H1 (cell line): ENCODE measurements around the gene PDZRN4. TPM values are rescaled to one million over a fixed set of nuclear protein-coding genes. Genes with fewer than 3 reads are reported as not detected.

Experiments used
- CTCF ChIA-PET: fragments of 300-600 bp; sonication (Branson Sonifier 250); formaldehyde crosslinking; loops from one replicate; lab custom pipeline; 2021; ENCODE audit not compliant: partially characterized antibody; lab: Charles Lee
- POLR2A ChIA-PET: fragments of 300-600 bp; sonication (Branson Sonifier 250); formaldehyde crosslinking; loops from one replicate; lab custom pipeline; 2021; ENCODE audit warnings: inconsistent platforms; ENCODE audit not compliant: partially characterized antibody; lab: Charles Lee
- DNase-seq, 2 experiments: peaks; one replicate each; pipeline versions ENCODE4 v3.0.0 to v3.0.0-alpha.2; 2010 to 2022; ENCODE audit warnings: low spot score in 2 of 2, low read depth in 1 of 2, mixed read lengths in 1 of 2
- FAIRE-seq: peaks from 2 replicates; lab custom pipeline; 2011; peaks lifted over from hg19 to GRCh38; lab: Jason Lieb, UNC
- H2AFZ ChIP-seq: 2 replicates; pipeline ENCODE4 v1.8.1; 2012; ENCODE audit warnings: low read length, inconsistent platforms
- H2AK5ac ChIP-seq: 2 replicates; pipeline ENCODE4 v1.6.1; 2013; ENCODE audit warnings: low read depth, low read length
- H2BK120ac ChIP-seq: replicated peaks from 2 replicates; pipeline ENCODE3; 2013; ENCODE audit warnings: low read depth, low read length, inconsistent platforms
- H2BK12ac ChIP-seq: 2 replicates; pipeline ENCODE4 v1.6.1; 2013; ENCODE audit warnings: low read depth, low read length
- H2BK15ac ChIP-seq: 2 replicates; pipeline ENCODE4 v1.6.1; 2013; ENCODE audit warnings: low read length
- H2BK20ac ChIP-seq: 2 replicates; pipeline ENCODE4 v1.6.1; 2013; ENCODE audit warnings: low read length
- H2BK5ac ChIP-seq: 2 replicates; pipeline ENCODE4 v1.6.1; 2013; ENCODE audit warnings: low read depth, low read length
- H3K14ac ChIP-seq: 2 replicates; pipeline ENCODE4 v1.6.1; 2013; ENCODE audit warnings: inconsistent platforms; ENCODE audit not compliant: insufficient read length
- H3K18ac ChIP-seq: 2 replicates; pipeline ENCODE4 v1.6.1; 2013; ENCODE audit warnings: low read length; ENCODE audit errors: extremely low read depth
- H3K23ac ChIP-seq: 2 replicates; pipeline ENCODE4 v1.6.1; 2013; ENCODE audit warnings: inconsistent platforms; ENCODE audit not compliant: insufficient read length
- H3K23me2 ChIP-seq: 2 replicates; pipeline ENCODE4 v1.6.1; 2013; ENCODE audit warnings: low read depth, low read length
- H3K27ac ChIP-seq: 2 replicates; pipeline ENCODE4 v1.6.1; 2011; ENCODE audit warnings: low read depth, low read length, inconsistent platforms
- H3K27me3 ChIP-seq, 4 experiments: replicated peaks in 1 of 4; 1 replicate in 1 of 4; 2 replicates in 3 of 4; pipeline versions ENCODE4 v1.6.1 to v1.8.1; 2011 to 2013; ENCODE audit warnings: low read length in 3 of 4, mild to moderate bottlenecking in 3 of 4, inconsistent platforms in 2 of 4, mixed read lengths in 2 of 4, moderate library complexity in 1 of 4; ENCODE audit not compliant: control insufficient read depth in 3 of 4, insufficient read depth in 3 of 4; ENCODE audit errors: extremely low read depth in 1 of 4
- H3K36me3 ChIP-seq, 4 experiments: 2 replicates each; pipeline versions ENCODE4 v1.6.1 to v1.8.1; 2011 to 2013; ENCODE audit warnings: mild to moderate bottlenecking in 4 of 4, low read length in 3 of 4, moderate library complexity in 2 of 4, control low read depth in 1 of 4, inconsistent platforms in 1 of 4; ENCODE audit not compliant: insufficient read depth in 4 of 4, control insufficient read depth in 2 of 4
- H3K4ac ChIP-seq: replicated peaks from 2 replicates; pipeline ENCODE3; 2013; ENCODE audit warnings: low read length, low read depth, mixed read lengths, inconsistent platforms; ENCODE audit not compliant: insufficient read length
- H3K4me1 ChIP-seq, 4 experiments: replicated peaks in 1 of 4; 1 replicate in 1 of 4; 2 replicates in 3 of 4; pipeline versions ENCODE4 v1.6.1 to v1.8.1; 2011 to 2013; ENCODE audit warnings: low read length in 3 of 4, inconsistent platforms in 2 of 4, mixed read lengths in 1 of 4; ENCODE audit not compliant: insufficient read depth in 4 of 4, control insufficient read depth in 3 of 4
- H3K4me2 ChIP-seq, 2 experiments: 2 replicates each; pipeline versions ENCODE4 v1.6.1 to v1.8.1; 2011 to 2013; ENCODE audit warnings: low read depth in 2 of 2, low read length in 2 of 2, control low read depth in 1 of 2, inconsistent platforms in 1 of 2, mild to moderate bottlenecking in 1 of 2; ENCODE audit not compliant: insufficient read depth in 1 of 2
- H3K4me3 ChIP-seq, 4 experiments: fragments of 200-600, 300-600 bp in 1 of 4; sonication (generic), shearing (Covaris generic), sonication (Bioruptor Twin) in 1 of 4; 2 replicates each; pipeline versions ENCODE4 v1.5.1 to v1.8.1; 2011 to 2016; ENCODE audit warnings: low read length in 4 of 4, low read depth in 3 of 4, control low read depth in 2 of 4, inconsistent platforms in 2 of 4, mild to moderate bottlenecking in 2 of 4, mixed read lengths in 1 of 4, moderate library complexity in 1 of 4; ENCODE audit not compliant: insufficient read depth in 2 of 4; ENCODE audit errors: extremely low read depth in 1 of 4
- H3K56ac ChIP-seq: replicated peaks from 2 replicates; pipeline ENCODE3; 2013; ENCODE audit warnings: low read depth, mild to moderate bottlenecking, mixed read lengths, low read length, inconsistent platforms; ENCODE audit not compliant: insufficient read length
- H3K79me1 ChIP-seq: 2 replicates; pipeline ENCODE4 v1.6.1; 2013; ENCODE audit warnings: low read depth, low read length, control low read depth
- H3K79me2 ChIP-seq, 2 experiments: 2 replicates each; pipeline versions ENCODE4 v1.6.1 to v1.8.1; 2012 to 2013; ENCODE audit warnings: low read length in 2 of 2, mild to moderate bottlenecking in 2 of 2, inconsistent platforms in 1 of 2; ENCODE audit not compliant: insufficient read depth in 2 of 2, control insufficient read depth in 1 of 2
- H3K9ac ChIP-seq, 4 experiments: replicated peaks in 1 of 4; 1 replicate in 1 of 4; 2 replicates in 3 of 4; pipeline versions ENCODE4 v1.6.1 to v1.8.1; 2011 to 2013; ENCODE audit warnings: low read depth in 3 of 4, low read length in 3 of 4, control low read depth in 2 of 4, mild to moderate bottlenecking in 2 of 4, moderate library complexity in 2 of 4, inconsistent platforms in 1 of 4; ENCODE audit errors: extremely low read depth in 1 of 4
- H3K9me3 ChIP-seq, 2 experiments: 2 replicates each; pipeline versions ENCODE4 v1.6.1 to v1.8.1; 2012 to 2013; ENCODE audit warnings: mild to moderate bottlenecking in 2 of 2, moderate library complexity in 2 of 2, control low read depth in 1 of 2, inconsistent platforms in 1 of 2, low read depth in 1 of 2, low read length in 1 of 2, mixed read lengths in 1 of 2; ENCODE audit not compliant: insufficient read depth in 2 of 2
- H4K20me1 ChIP-seq, 2 experiments: replicated peaks in 1 of 2; 2 replicates each; pipeline versions ENCODE3 to v1.8.1; 2011 to 2013; ENCODE audit warnings: inconsistent platforms in 2 of 2, low read length in 2 of 2, mild to moderate bottlenecking in 1 of 2; ENCODE audit not compliant: insufficient read depth in 2 of 2, control insufficient read depth in 1 of 2
- H4K5ac ChIP-seq: 2 replicates; pipeline ENCODE4 v1.6.1; 2013; ENCODE audit warnings: low read length, low read depth, mixed read lengths, inconsistent platforms; ENCODE audit not compliant: insufficient read length
- H4K8ac ChIP-seq: 2 replicates; pipeline ENCODE4 v1.8.0; 2013; ENCODE audit warnings: mild to moderate bottlenecking, moderate library complexity, low read length, inconsistent platforms; ENCODE audit not compliant: insufficient read depth; ENCODE audit errors: extremely low read depth
- H4K91ac ChIP-seq: replicated peaks from 2 replicates; pipeline ENCODE3; 2013; ENCODE audit warnings: low read length, mixed read lengths, inconsistent platforms; ENCODE audit not compliant: insufficient read length
- ASH2L ChIP-seq: fragments of 200-600, 300-600 bp; sonication (generic); IDR thresholded peaks from one replicate; pipeline ENCODE4 v1.7.1; 2017; ENCODE audit warnings: low read length
- BACH1 ChIP-seq: IDR thresholded peaks from 2 replicates; pipeline ENCODE4 v1.6.1; 2012; ENCODE audit warnings: low read length, improper control_type of control experiment
- CBX5 ChIP-seq: fragments of 300-800, 300-1000 bp; sonication (generic); IDR thresholded peaks from 2 replicates; pipeline ENCODE4 v1.7.1; 2016; ENCODE audit warnings: antibody characterized with exemption, low read length, low read depth
- CEBPB ChIP-seq: IDR thresholded peaks from 2 replicates; pipeline ENCODE4 v1.6.1; 2012; ENCODE audit warnings: low read depth, low read length
- CHD2 ChIP-seq: IDR thresholded peaks from 2 replicates; pipeline ENCODE4 v1.6.1; 2012; ENCODE audit warnings: low read length, improper control_type of control experiment
- GABPA ChIP-seq: IDR thresholded peaks from 2 replicates; pipeline ENCODE4 v1.6.1; 2011; ENCODE audit warnings: mild to moderate bottlenecking, low read length, moderate library complexity, borderline replicate concordance; ENCODE audit not compliant: insufficient read depth
- HDAC2 ChIP-seq, 2 experiments: fragments of 300-600 bp in 1 of 2; sonication (generic) in 1 of 2; IDR thresholded peaks; 2 replicates each; pipeline ENCODE4 v1.6.1; 2011 to 2012; ENCODE audit warnings: low read depth in 2 of 2, low read length in 2 of 2, mild to moderate bottlenecking in 2 of 2, moderate library complexity in 2 of 2, borderline replicate concordance in 1 of 2, inconsistent platforms in 1 of 2
- JUN ChIP-seq: IDR thresholded peaks from 2 replicates; pipeline ENCODE4 v1.6.1; 2011; ENCODE audit warnings: low read depth, mild to moderate bottlenecking, improper control_type of control experiment, low read length
- RAD21 ChIP-seq, 2 experiments: IDR thresholded peaks in 1 of 2; conservative IDR thresholded peaks in 1 of 2; 2 replicates each; pipeline ENCODE4 v1.6.1; 2011; ENCODE audit warnings: low read depth in 2 of 2, low read length in 2 of 2, improper control_type of control experiment in 1 of 2, inconsistent platforms in 1 of 2, mild to moderate bottlenecking in 1 of 2, moderate library complexity in 1 of 2
- RBBP5 ChIP-seq: IDR thresholded peaks from 2 replicates; pipeline ENCODE4 v1.7.1; 2012; ENCODE audit warnings: low read depth, mild to moderate bottlenecking, inconsistent platforms, low read length, moderate library complexity, borderline replicate concordance
- RFX5 ChIP-seq: IDR thresholded peaks from 2 replicates; pipeline ENCODE4 v1.6.1; 2011; ENCODE audit warnings: low read depth, low read length, improper control_type of control experiment, borderline replicate concordance
- SP2 ChIP-seq: IDR thresholded peaks from 2 replicates; pipeline ENCODE4 v1.6.1; 2012; ENCODE audit warnings: mild to moderate bottlenecking, low read length, inconsistent platforms
- WGBS, 2 experiments: shearing (Covaris generic) in 1 of 2; methylation state at CpG; one replicate each; pipeline versions ENCODE4 v1.1.6 to v1.1.7; 2013 to 2015; ENCODE audit warnings: low lambda C conversion rate in 2 of 2, mixed read lengths in 2 of 2, inconsistent platforms in 1 of 2, low coverage in 1 of 2, missing lambda C conversion rate in 1 of 2; ENCODE audit not compliant: insufficient replicate concordance in 2 of 2, insufficient coverage in 1 of 2, insufficient read length in 1 of 2; ENCODE audit errors: extremely low coverage in 1 of 2, missing lambda C conversion rate in 1 of 2; 5-methylcytosine and 5-hydroxymethylcytosine counted together
- polyA plus RNA-seq, 7 experiments: library from polyadenylated mRNA; depleted of rRNA in 3 of 7; stranded (reverse) in 5 of 7; unstranded in 2 of 7; fragments of >200 nt in 5 of 7; fragments of 200-250 nt in 2 of 7; gene quantifications; 1 replicate in 5 of 7; 2 replicates in 1 of 7; 4 replicates in 1 of 7; pipeline versions ENCODE4 v1.2.1 to v1.2.3, GENCODE V29; 2011 to 2013; ENCODE audit warnings: missing spikeins in 2 of 7, mixed read lengths in 2 of 7
- total RNA-seq: library from RNA; stranded (reverse); fragmentation: NEBNext Ultra II Directional; extraction: Animal tissue kit (Norgen Biotek cat#: 25700); gene quantifications from 2 replicates; pipeline ENCODE4 v1.2.1, GENCODE V29; 2021

The PDZRN4 gene
- total and polyA plus RNA-seq, 2 of the 8 experiments (the other 6 are each of a cell fraction or from before 2014, with no cell fraction given) = not detected

GRCh38 chr12:41407232-41407799, 219.2 kb downstream of the PDZRN4 start:
- POLR2A ChIA-PET = no interaction called here
- Histone ChIP-seq H3K23me2 (no peaks in the 10 kb centered on the region), H3K79me1 (no peaks in the 10 kb centered on the region), H3K4me3 (no peak overlapping the region), H3K4ac (no peak overlapping the region), H3K36me3 (no peaks in the 10 kb centered on the region), H3K9ac (no peak overlapping the region), H3K4me1 (peaks cover 0 to 4% (median 0%) of the 10 kb centered on the region in 4 experiments; a peak in 2 of 7 replicates), H2BK120ac (no peak overlapping the region), H2BK20ac (no peak overlapping the region), H3K56ac (no peak overlapping the region), H3K14ac (no peak overlapping the region), H3K4me2 (no peak overlapping the region), H3K23ac (no peak overlapping the region), H2AK5ac (no peak overlapping the region), H4K8ac (no peak overlapping the region), H2BK12ac (no peak overlapping the region), H2AFZ (no peak overlapping the region), H3K27me3 (no peaks in the 10 kb centered on the region), H3K18ac (no peak overlapping the region), H4K5ac (no peak overlapping the region), H3K27ac (no peak overlapping the region), H2BK15ac (no peak overlapping the region), H3K9me3 (peaks cover 4 to 9% of the 10 kb centered on the region in 2 experiments), H4K20me1 (no peaks in the 10 kb centered on the region), H3K79me2 (no peaks in the 10 kb centered on the region), H4K91ac (no peak overlapping the region), H2BK5ac (no peak overlapping the region)
- DNase-seq (no peak), FAIRE-seq (no peak)
- 89% methylated on average over 3 of the region's 3 CpGs; no CpG with 5 or more reads in 1 of the 2 experiments for WGBS, 2 experiments
- CTCF ChIA-PET = interaction anchor here (0.9 to 1.2 kb wide), 2 partner anchors 26 to 461 kb away, joined by 3 to 4 read pairs; no protein-coding TSS in a partner anchor
- TF ChIP-seq ASH2L = no peak
- TF ChIP-seq HDAC2 (IDR thresholded peaks at IDR 0.05; ENCODE audit: borderline replicate concordance in 1 of 2, low read depth in 2 of 2, low read length in 2 of 2) = no peak
- TF ChIP-seq RBBP5 = no peak
- no peak for TF ChIP-seq JUN
- TF ChIP-seq CBX5 = no peak
- TF ChIP-seq RAD21 (IDR thresholded peaks at IDR 0.05 in 1 of 2, conservative IDR thresholded peaks at IDR 0.05 in 1 of 2; ENCODE audit: low read depth in 2 of 2, low read length in 2 of 2) = no peak
- no peak for TF ChIP-seq GABPA
- TF ChIP-seq CHD2 = no peak
- TF ChIP-seq BACH1 = no peak
- no peak for TF ChIP-seq RFX5
- TF ChIP-seq CEBPB = no peak
- TF ChIP-seq SP2 = no peak
